ENCODE measurements around the gene NBPF14.
"Not testable (repeated sequence)": the region's sequence is repeated elsewhere in the genome, so short reads cannot be mapped to it uniquely, and the experiment has no call there.

Gene NBPF14, protein sequence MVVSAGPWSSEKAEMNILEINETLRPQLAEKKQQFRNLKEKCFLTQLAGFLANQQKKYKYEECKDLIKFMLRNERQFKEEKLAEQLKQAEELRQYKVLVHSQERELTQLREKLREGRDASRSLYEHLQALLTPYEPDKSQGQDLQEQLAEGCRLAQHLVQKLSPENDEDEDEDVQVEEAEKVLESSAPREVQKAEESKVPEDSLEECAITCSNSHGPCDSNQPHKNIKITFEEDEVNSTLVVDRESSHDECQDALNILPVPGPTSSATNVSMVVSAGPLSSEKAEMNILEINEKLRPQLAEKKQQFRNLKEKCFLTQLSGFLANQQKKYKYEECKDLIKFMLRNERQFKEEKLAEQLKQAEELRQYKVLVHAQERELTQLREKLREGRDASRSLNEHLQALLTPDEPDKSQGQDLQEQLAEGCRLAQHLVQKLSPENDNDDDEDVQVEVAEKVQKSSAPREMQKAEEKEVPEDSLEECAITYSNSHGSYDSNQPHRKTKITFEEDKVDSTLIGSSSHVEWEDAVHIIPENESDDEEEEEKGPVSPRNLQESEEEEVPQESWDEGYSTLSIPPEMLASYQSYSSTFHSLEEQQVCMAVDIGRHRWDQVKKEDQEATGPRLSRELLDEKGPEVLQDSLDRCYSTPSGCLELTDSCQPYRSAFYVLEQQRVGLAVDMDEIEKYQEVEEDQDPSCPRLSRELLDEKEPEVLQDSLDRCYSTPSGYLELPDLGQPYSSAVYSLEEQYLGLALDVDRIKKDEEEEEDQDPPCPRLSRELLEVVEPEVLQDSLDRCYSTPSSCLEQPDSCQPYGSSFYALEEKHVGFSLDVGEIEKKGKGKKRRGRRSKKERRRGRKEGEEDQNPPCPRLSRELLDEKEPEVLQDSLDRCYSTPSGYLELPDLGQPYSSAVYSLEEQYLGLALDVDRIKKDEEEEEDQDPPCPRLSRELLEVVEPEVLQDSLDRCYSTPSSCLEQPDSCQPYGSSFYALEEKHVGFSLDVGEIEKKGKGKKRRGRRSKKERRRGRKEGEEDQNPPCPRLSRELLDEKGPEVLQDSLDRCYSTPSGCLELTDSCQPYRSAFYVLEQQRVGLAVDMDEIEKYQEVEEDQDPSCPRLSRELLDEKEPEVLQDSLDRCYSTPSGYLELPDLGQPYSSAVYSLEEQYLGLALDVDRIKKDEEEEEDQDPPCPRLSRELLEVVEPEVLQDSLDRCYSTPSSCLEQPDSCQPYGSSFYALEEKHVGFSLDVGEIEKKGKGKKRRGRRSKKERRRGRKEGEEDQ (N-terminal part only)

DNA sequence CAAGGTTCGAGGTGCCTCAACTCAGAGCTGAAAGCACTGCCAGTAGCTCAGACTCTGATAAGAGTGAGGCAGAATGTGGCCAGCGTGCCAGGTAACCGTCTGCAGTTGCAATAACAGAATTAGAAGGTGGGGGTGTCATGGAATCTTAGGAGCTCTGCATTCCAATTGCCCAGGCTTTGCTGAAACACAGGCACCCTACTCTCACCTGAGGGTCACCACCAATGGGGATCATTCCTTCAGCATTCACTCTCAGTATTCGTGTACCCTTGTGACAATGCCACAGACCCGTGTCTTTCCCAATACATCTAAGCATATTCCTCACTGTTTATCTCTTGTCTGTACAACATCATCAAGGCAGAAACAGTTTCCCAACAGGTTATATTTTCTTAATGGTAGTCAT, at the start of gene NBPF14:
NBPF14 (minus strand) TSS at position 101 of the 400 bp plus-strand sequence. CDS start 294 bp downstream, outside the sequence.
- not testable (repeated sequence) for DNase-seq (ENCODE audit: low read depth)

DNA sequence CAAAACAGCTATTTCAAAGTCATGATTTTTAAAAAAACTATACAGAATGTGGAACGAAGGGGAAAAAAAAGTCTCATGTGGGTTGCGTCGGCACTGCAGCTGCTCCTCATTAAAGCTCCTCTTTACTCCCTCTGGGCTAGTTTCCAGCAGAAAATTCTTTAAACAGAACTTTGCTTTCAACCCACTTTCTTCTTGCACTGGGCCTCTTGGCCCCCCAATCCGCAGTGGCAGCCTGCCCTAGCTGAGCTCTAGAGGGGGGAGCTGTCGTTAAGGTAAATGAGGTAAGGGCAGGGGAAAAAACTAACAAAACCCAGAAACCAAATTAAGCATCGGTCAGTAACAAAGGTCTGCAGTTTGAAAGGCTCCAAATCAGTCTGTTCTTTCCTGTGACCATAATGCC, 29.6 kb upstream of the NBPF14 start:
- not testable (repeated sequence) for DNase-seq (ENCODE audit: low read depth)

DNA sequence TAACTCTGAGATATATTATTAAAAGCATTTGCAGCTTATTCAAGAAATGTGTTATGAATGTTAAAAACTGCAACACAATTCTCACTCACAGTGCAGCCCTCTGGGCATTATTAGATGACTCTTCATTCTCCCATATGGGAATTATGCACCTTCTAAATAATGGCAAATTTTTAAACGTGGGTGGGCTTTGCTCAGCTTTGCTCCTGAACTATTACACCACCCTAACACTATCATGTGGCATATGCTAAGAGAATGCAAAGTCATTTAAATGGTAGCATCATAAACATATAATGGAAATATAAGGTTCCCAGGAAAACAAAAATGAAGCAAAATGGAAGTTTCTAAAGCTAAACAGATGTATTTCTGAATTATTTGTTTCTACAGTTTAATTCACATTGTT, 22.4 kb upstream of the NBPF14 start:
- not testable (repeated sequence) for DNase-seq (ENCODE audit: low read depth)

DNA sequence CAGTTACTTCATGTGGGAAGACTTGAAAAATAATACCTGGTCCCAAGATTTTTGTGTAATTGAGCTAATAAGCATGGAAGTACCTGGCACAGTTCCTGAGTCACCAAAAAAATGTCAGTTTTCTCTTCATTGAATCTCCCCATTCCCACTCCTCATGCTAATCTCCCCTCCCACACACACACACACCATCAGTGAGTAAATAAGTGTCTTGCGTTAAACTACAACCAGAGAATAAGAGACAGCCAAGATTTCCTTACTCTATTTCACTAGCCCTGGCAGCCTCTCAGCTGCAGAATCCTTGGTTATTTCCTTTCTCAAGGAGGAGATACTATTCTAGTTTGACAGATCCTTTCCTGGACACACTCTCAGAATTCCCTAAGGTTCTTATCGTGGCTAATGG, 9.5 kb upstream of the NBPF14 start:
- not testable (repeated sequence) for DNase-seq (ENCODE audit: low read depth)

DNA sequence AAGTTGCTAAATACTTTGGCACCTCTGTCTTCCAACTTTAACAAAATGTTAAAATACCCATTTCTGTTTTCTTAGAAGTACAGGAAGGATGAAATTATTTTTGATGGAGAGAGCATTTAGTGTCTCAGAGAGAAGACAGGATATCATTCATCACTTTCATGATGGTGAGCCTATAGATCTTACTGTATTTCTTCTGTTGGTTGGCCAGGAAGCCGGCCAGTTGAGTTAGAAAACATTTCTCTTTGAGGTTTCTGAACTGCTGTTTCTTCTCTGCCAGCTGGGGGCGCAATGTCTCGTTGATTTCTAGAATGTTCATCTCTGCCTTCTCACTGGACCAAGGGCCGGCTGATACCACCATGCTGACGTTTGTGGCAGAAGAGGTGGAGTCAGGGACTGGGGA, 451 bp downstream of the NBPF14 start:
- not testable (repeated sequence) for DNase-seq (ENCODE audit: low read depth)

DNA sequence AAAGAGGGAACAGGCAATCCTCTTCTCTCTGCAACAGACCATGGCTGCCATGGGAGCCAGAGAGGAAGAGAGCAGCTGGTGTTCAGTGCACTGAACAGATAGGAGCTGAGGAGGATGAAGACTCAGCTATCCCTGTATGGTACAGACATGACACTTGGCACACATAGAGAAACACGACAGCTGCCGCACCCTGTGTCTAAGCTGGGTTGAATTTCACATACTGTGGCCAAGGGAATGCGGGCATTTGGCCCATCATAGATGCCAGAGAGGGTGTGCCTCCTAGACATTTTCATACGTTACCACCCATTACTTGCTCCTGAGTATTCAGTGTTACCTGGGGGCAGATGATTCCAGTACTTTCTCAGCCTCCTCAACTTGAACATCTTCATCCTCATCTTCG, 4.7 kb downstream of the NBPF14 start:
- not testable (repeated sequence) for DNase-seq (ENCODE audit: low read depth)

DNA sequence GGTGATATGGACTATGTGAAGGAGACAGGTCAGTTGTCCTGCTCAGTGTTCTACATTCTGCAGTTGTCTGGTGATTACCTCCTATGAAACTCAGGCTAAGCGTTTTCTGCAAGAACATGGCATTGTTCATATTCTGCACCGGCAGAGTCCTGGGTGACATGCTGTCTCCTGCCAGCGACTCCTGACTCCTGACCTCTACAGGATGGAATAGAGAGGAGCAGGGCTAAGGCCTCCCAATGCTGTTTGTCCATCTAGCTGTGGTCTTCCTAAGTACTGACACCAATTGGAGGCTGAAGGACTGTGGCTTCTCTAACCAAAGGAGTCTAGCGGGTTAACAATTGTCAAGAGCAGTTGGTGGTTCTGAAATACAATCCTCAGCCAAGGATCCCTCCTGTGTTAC, 63.7 kb downstream of the NBPF14 start:
- not testable (repeated sequence) for DNase-seq (ENCODE audit: low read depth)

DNA sequence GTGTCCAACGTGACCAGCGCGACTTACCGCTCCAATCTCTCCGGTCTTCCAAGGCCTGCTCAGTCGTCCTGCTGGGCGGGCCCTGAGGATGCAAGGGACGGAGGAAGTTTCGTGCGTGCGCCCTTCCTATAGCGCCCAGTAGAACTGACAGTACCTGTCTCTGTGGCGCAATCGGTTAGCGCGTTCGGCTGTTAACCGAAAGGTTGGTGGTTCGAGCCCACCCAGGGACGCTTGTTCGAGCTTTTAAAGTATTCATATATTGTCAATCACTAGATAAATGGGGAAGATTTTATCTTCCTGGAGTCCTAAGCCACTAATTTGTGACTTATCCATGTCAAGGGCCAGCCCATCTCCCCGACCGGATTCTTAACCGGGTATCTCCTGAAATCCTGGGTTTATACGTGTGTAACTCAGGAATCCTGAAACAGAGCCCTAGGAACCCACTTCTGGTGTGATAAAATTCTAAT, 66.7 kb downstream of the NBPF14 start:
- DNase-seq (ENCODE audit: low read depth), result peak; percentile 47

DNA sequence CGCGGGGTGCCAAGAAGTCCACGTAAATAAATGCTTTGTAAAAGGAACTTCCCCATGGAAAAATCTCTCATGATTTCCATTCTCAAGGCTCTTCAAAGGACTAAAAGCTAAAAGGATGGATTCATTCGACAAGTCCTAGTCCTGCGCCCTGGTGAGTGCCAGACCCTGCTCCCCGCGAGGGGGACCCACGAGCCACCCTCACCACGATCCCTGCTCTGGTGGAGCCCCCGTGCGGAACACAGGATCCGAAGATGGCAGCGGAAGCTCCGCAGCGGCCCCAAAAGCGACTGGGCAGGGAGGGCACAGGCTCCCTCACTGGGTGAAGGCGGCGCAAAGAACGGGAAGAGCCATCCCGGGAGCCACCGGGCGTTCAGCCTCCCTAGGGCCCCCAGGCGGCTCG, 67.2 kb downstream of the NBPF14 start:
- DNase-seq (ENCODE audit: low read depth), result not testable (repeated sequence)

DNA sequence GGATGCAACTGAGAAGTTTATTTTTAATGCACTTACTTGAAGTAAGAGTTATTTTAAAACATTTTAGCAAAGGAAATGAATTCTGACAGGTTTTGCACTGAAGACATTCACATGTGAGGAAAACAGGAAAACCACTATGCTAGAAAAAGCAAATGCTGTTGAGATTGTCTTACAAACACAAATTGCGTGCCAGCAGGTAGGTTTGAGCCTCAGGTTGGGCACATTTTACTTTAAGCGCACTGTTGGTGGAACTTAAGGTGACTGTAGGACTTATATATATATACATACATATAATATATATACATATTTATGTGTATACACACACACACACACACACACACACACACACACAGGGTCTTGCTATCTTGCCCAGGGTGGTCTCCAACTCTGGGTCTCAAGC, 69.2 kb downstream of the NBPF14 start:
- DNase-seq (ENCODE audit: low read depth), result not testable (repeated sequence)

DNA sequence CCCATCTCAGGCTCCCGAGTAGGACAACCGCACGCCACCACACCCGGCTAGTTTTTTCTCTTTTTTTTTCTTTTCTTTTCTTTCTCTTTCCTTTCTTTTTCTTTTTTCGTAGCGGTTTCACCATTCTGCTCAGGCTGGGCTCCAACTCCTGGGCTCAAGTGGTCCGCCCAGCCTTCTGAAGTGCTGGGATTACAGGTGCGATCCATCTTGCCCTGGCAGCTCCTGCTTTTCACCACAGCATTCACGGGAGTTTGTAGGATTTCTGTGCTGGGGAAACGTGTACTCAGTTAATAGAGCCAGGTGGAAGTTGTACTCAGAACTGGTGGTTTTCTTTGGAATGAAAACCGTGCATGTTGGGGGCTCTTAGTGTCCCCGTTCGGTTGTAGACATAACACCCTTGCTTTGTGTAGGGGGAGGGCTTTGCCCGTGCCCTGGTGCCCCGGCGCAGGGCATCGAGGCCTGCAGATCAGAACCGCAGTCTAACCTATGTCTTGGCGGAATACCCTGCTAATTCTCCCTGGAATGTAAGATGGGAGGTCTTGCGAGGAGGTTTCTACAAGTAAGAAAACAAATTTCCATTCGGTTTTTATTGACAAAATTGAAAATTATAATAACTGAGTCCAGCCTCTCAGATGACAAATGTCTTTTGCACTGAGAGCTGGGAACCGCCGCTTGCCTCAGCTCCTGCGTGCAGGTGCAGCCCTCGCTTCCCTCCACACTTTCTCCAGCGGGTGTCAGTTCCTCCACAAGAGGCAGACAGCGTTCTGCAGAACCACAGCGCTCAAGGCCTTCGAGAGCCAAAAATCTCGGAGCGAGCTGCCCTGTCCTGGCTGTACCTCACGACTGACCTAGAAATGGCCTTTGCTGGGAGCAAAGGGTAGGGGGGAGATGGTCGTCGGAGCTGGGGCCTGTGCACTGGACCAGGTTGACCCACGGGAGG, 72.3 kb downstream of the NBPF14 start:
- not testable (repeated sequence) for DNase-seq (ENCODE audit: low read depth)

DNA sequence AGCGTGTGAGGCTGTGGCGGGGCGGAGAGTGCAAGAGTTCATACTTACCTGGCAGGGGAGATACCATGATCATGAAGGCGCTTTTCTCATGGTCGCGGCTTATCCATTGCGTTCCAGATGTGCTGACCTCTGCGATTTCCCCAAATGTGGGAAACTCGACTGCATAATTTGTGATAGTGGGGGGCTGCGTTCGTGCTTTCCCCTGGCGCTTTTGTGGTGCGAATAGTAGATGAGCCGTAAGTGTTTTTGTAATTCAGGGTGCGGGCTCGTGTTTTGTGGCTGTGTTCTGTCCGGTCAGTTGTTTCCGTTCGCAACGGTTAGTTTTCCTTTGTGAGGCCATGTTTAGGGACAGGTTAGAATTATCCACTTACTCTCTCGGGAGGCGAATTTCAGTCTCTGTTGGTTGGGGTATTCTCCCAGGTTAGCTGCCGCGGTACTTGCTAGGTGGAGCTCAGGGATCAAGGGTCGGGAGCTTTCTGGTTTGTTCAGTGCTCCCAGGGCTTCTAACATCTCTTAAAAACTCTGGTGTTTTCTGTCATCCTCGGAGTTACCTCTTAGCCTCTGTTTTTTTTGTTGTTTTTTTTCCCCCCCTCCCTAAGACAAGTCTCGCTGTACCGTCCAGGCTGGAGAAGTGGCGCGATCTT, 73.1 kb downstream of the NBPF14 start:
- DNase-seq (ENCODE audit: low read depth), result peak; percentile 74

DNA sequence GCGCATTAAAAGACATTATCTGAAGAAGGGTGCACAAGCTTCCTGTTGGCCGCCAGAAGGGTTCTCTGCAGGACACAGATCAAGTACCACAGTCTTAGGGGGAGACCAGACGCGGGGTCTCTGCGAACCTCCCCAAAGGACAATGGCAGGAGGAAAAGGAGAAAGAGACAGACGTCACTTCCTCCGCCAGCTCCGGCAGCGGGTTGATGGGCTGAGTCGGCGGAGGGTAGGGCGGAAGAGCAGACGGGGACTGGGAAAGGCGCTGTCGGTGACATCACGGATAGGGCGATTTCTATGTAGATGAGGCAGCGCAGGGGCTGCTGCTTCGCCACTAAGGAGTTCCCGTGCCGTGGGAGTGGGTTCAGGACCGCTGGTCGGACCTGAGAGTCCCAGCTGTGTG, 73.7 kb downstream of the NBPF14 start:
- DNase-seq (ENCODE audit: low read depth), result peak; percentile 40

DNA sequence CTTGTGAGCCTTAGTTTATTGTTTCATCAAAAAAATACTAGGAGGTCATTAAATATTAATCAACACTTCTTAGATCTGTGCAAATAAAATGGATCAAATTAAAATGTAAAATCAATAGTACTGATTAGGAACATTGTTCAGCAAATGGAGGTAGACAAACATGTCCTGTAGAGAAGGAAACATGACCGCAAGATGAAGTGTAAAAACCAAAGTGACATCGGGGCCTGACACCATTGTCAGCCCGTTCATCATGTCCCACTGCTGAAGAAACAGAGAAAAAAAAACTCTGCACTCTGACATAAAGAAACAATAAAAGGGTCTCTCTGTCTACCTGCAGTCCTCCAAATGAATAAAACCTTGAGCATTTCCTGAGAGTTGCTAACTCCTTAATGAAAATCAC, 81.5 kb downstream of the NBPF14 start:
- DNase-seq (ENCODE audit: low read depth), result not testable (repeated sequence)

DNA sequence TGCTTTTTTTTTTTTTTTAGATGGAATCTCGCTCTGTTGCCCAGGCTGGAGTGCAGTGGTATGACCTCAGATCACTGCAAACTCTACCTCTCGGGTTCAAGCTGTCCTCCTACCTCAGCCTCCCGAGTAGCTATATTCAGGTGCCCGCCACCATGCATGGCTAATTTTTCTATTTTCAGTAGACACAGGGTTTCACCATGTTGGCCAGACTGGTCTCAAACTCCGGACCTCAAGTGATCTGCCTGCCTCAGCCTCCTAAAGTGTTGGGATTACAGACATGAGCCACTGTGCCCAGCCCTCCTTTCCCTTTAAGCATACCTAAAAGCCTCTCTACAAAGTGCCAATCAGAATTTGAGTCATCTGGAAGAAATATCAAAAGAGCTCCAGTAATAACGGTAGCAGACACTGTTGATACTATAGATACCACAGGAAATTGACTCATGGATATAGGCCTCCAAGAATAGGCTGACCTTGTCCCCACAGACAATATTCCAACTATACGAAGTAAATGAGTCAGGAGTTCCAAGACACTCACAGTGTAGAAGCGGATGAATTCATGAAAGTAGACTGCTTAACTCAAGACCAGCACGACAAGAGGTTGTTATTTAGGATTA, 83.1 kb downstream of the NBPF14 start:
- not testable (repeated sequence) for DNase-seq (ENCODE audit: low read depth)

DNA sequence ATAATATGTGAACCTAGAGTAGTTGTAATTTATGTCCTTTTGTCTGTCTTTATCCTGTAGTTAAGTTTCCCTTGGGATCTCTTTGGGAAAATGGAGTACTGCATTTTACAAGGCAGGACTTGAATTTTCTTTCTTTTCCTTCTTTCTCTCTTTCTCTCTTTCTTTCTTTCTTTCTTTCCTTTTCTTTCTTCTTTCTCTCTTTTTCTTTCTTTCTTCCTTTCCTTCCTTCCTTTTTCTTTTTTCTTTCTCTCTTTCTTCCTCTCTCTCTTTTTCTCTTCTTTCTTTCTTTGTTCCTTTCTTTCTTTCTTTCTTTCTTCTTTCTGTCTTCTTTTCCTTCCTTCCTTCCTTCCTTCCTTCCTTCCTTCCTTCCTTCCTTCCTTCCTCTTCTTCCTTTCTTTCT, 101.9 kb downstream of the NBPF14 start:
- not testable (repeated sequence) for DNase-seq (ENCODE audit: low read depth)

DNA sequence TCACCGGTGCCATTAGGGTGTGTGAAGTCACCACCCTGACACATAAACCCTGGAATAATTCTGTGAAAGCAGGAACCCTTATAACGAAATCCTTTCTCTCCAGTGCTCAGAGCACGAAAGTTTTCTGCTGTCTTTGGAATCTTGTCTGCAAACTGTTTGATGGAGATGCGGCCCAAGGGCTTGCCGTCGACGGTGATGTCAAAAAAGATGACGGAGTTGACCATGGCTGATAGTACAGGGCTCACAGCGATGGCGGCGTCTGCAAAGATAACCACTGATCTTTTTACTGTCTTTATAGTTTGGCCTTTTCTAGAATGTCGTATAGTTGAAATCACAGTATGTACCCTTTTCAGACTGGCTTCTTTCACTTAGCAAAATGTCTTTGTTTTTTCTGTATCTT, 112.8 kb downstream of the NBPF14 start, which contains the start of gene PPIAL4G:
PPIAL4G (minus strand) TSS at position 274 of the 400 bp plus-strand sequence; CDS start at position 224, 50 bp downstream.
- not testable (repeated sequence) for DNase-seq (ENCODE audit: low read depth)
